ENCODE results near the gene ALDH1L1. TPM values are rescaled to one million over a fixed set of nuclear protein-coding genes. Genes with fewer than 3 reads are reported as not detected.
"Not testable (repeated sequence)": the region's sequence is repeated elsewhere in the genome, so short reads cannot be mapped to it uniquely, and the experiment has no call there.

Gene ALDH1L1
- total and polyA plus RNA-seq, 2 of the 8 experiments (the other 6 are each of a cell fraction or from before 2014, with no cell fraction given): 0.98 to 1.6 TPM

DNA sequence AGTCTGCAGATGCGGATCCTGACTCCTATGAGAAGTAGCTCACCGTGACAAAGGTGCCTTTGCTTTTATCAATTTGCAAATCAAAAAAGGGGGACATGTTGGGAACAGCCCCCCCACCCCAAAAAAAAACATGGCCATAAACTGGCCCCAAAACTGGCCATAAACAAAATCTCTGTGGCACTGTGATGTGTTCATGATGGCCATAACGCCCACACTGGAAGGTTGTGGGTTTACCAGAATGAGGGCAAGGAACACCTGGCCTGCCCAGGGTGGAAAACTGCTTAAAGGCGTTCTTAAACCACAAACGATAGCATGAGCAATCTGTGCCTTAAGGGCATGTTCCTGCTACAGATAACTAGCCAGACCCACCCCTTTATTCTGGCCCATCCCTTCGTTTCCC is 84.1 kb downstream of the ALDH1L1 start:
- H3K56ac ChIP-seq (replicated peaks; ENCODE audit: insufficient read length, low read depth, low read length); FAIRE-seq; H3K27me3 ChIP-seq (replicated peaks in 1 of 4; ENCODE audit: control insufficient read depth in 3 of 4, extremely low read depth in 1 of 4, insufficient read depth in 3 of 4, low read length in 3 of 4); H3K23me2 ChIP-seq (ENCODE audit: low read depth, low read length); H3K4me2 ChIP-seq (ENCODE audit: insufficient read depth in 1 of 2, low read depth in 2 of 2, low read length in 2 of 2); H2BK20ac ChIP-seq (ENCODE audit: low read length); H2BK5ac ChIP-seq (ENCODE audit: low read depth, low read length); H3K23ac ChIP-seq (ENCODE audit: insufficient read length); H3K27ac ChIP-seq (ENCODE audit: low read depth, low read length); H3K36me3 ChIP-seq (ENCODE audit: control insufficient read depth in 2 of 4, insufficient read depth in 4 of 4, low read length in 3 of 4); H3K14ac ChIP-seq (ENCODE audit: insufficient read length); H3K4me3 ChIP-seq (ENCODE audit: extremely low read depth in 1 of 4, insufficient read depth in 2 of 4, low read depth in 3 of 4, low read length in 4 of 4); DNase-seq (ENCODE audit: low read depth in 1 of 2, low spot score in 2 of 2); H3K9ac ChIP-seq (replicated peaks in 1 of 4; ENCODE audit: extremely low read depth in 1 of 4, low read depth in 3 of 4, low read length in 3 of 4); H3K18ac ChIP-seq (ENCODE audit: extremely low read depth, low read length); H4K5ac ChIP-seq (ENCODE audit: insufficient read length, low read depth, low read length); H3K79me2 ChIP-seq (ENCODE audit: control insufficient read depth in 1 of 2, insufficient read depth in 2 of 2, low read length in 2 of 2); H3K4me1 ChIP-seq (replicated peaks in 1 of 4; ENCODE audit: control insufficient read depth in 3 of 4, insufficient read depth in 4 of 4, low read length in 3 of 4); H2AK5ac ChIP-seq (ENCODE audit: low read depth, low read length); H3K79me1 ChIP-seq (ENCODE audit: low read depth, low read length); H2BK12ac ChIP-seq (ENCODE audit: low read depth, low read length); H2BK120ac ChIP-seq (replicated peaks; ENCODE audit: low read depth, low read length); H2BK15ac ChIP-seq (ENCODE audit: low read length); POLR2A ChIA-PET (ENCODE audit: partially characterized antibody); H4K8ac ChIP-seq (ENCODE audit: extremely low read depth, insufficient read depth, low read length); H2AFZ ChIP-seq (ENCODE audit: low read length); H4K20me1 ChIP-seq (replicated peaks in 1 of 2; ENCODE audit: control insufficient read depth in 1 of 2, insufficient read depth in 2 of 2, low read length in 2 of 2); H3K4ac ChIP-seq (replicated peaks; ENCODE audit: insufficient read length, low read depth, low read length); H4K91ac ChIP-seq (replicated peaks; ENCODE audit: insufficient read length, low read length): not testable (repeated sequence)
- 75% methylated on average over 6 of the region's 6 CpGs; no CpG with 5 or more reads in 1 of the 2 experiments for WGBS, 2 experiments (ENCODE audit: extremely low coverage in 1 of 2, insufficient coverage in 1 of 2, insufficient read length in 1 of 2, insufficient replicate concordance in 2 of 2, low coverage in 1 of 2, low lambda C conversion rate in 2 of 2, missing lambda C conversion rate in 1 of 2)
- CTCF ChIA-PET (ENCODE audit: partially characterized antibody): interaction anchor here (2.5 kb wide), 1 partner anchor 7 kb away, joined by 10 read pairs; no protein-coding TSS in a partner anchor
- peaks cover 27% of the 10 kb centered on the region in 2 experiments for H3K9me3 ChIP-seq (ENCODE audit: insufficient read depth in 2 of 2, low read depth in 1 of 2, low read length in 1 of 2)

DNA sequence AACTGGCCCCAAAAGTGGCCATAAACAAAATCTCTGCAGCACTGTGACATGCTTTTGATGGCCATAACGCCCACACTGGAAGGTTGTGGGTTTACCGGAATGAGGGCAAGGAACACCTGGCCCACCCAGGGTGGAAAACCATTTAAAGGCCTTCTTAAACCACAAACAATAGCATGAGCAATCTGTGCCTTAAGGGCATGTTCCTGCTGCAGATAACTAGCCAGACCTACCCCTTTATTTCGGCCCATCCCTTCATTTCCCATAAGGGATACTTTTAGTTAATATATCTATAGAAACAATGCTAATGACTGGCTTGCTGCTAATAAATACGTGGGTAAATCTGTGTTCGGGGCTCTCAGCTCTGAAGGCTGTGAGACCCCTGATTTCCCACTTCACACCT is 88.3 kb downstream of the ALDH1L1 start:
- H3K56ac ChIP-seq (replicated peaks; ENCODE audit: insufficient read length, low read depth, low read length); H3K4ac ChIP-seq (replicated peaks; ENCODE audit: insufficient read length, low read depth, low read length); H3K4me3 ChIP-seq (ENCODE audit: extremely low read depth in 1 of 4, insufficient read depth in 2 of 4, low read depth in 3 of 4, low read length in 4 of 4); H2AFZ ChIP-seq (ENCODE audit: low read length); H3K23me2 ChIP-seq (ENCODE audit: low read depth, low read length); H2BK12ac ChIP-seq (ENCODE audit: low read depth, low read length); H3K27ac ChIP-seq (ENCODE audit: low read depth, low read length); H2BK20ac ChIP-seq (ENCODE audit: low read length); H4K8ac ChIP-seq (ENCODE audit: extremely low read depth, insufficient read depth, low read length); DNase-seq (ENCODE audit: low read depth in 1 of 2, low spot score in 2 of 2); H3K36me3 ChIP-seq (ENCODE audit: control insufficient read depth in 2 of 4, insufficient read depth in 4 of 4, low read length in 3 of 4); H3K4me1 ChIP-seq (replicated peaks in 1 of 4; ENCODE audit: control insufficient read depth in 3 of 4, insufficient read depth in 4 of 4, low read length in 3 of 4); H3K79me1 ChIP-seq (ENCODE audit: low read depth, low read length); H3K79me2 ChIP-seq (ENCODE audit: control insufficient read depth in 1 of 2, insufficient read depth in 2 of 2, low read length in 2 of 2); H3K18ac ChIP-seq (ENCODE audit: extremely low read depth, low read length); H2BK15ac ChIP-seq (ENCODE audit: low read length); H4K5ac ChIP-seq (ENCODE audit: insufficient read length, low read depth, low read length); H3K23ac ChIP-seq (ENCODE audit: insufficient read length); POLR2A ChIA-PET (ENCODE audit: partially characterized antibody); H2AK5ac ChIP-seq (ENCODE audit: low read depth, low read length); H3K9ac ChIP-seq (replicated peaks in 1 of 4; ENCODE audit: extremely low read depth in 1 of 4, low read depth in 3 of 4, low read length in 3 of 4); H2BK120ac ChIP-seq (replicated peaks; ENCODE audit: low read depth, low read length); H3K4me2 ChIP-seq (ENCODE audit: insufficient read depth in 1 of 2, low read depth in 2 of 2, low read length in 2 of 2); H3K14ac ChIP-seq (ENCODE audit: insufficient read length); H4K20me1 ChIP-seq (replicated peaks in 1 of 2; ENCODE audit: control insufficient read depth in 1 of 2, insufficient read depth in 2 of 2, low read length in 2 of 2); H3K27me3 ChIP-seq (replicated peaks in 1 of 4; ENCODE audit: control insufficient read depth in 3 of 4, extremely low read depth in 1 of 4, insufficient read depth in 3 of 4, low read length in 3 of 4); H2BK5ac ChIP-seq (ENCODE audit: low read depth, low read length); H4K91ac ChIP-seq (replicated peaks; ENCODE audit: insufficient read length, low read length); FAIRE-seq: not testable (repeated sequence)
- 89% methylated on average over 5 of the region's 5 CpGs; no CpG with 5 or more reads in 1 of the 2 experiments for WGBS, 2 experiments (ENCODE audit: extremely low coverage in 1 of 2, insufficient coverage in 1 of 2, insufficient read length in 1 of 2, insufficient replicate concordance in 2 of 2, low coverage in 1 of 2, low lambda C conversion rate in 2 of 2, missing lambda C conversion rate in 1 of 2)
- CTCF ChIA-PET (ENCODE audit: partially characterized antibody): interaction anchor here (0.9 to 2.1 kb wide), 3 partner anchors 11 to 41 kb away, joined by 3 to 10 read pairs (median 6); no protein-coding TSS in a partner anchor
- peaks cover 38 to 49% of the 10 kb centered on the region in 2 experiments for H3K9me3 ChIP-seq (ENCODE audit: insufficient read depth in 2 of 2, low read depth in 1 of 2, low read length in 1 of 2)
